Spinal cord (tissue), 10 donors: ENCODE results near the gene CCR8. TPM values are rescaled to one million over a fixed set of nuclear protein-coding genes. Genes with fewer than 3 reads are reported as not detected.

ENCODE experiments used
- DNase-seq, 6 donors: peaks; one replicate each; pipeline versions ENCODE4 v3.0.0 to v3.0.0-alpha.2; 2013 to 2015; ENCODE audit warnings: low spot score in 6 of 6, low read depth in 4 of 6
- H3K27ac ChIP-seq: one replicate; pipeline ENCODE4 v1.5.1; 2013; ENCODE audit warnings: low read depth, low read length, control low read depth
- H3K27me3 ChIP-seq: one replicate; pipeline ENCODE4 v1.6.1; 2013; ENCODE audit warnings: low read length; ENCODE audit not compliant: control insufficient read depth, insufficient read depth
- H3K36me3 ChIP-seq: one replicate; pipeline ENCODE4 v1.6.1; 2013; ENCODE audit warnings: low read length; ENCODE audit not compliant: control insufficient read depth, insufficient read depth
- H3K4me1 ChIP-seq: one replicate; pipeline ENCODE4 v1.6.1; 2013; ENCODE audit warnings: low read length; ENCODE audit not compliant: control insufficient read depth, insufficient read depth
- H3K4me3 ChIP-seq: one replicate; pipeline ENCODE4 v1.5.1; 2013; ENCODE audit warnings: low read depth, low read length, control low read depth
- H3K9me3 ChIP-seq: one replicate; pipeline ENCODE4 v1.6.1; 2013; ENCODE audit warnings: low read length; ENCODE audit not compliant: control insufficient read depth, insufficient read depth
- WGBS: methylation state at CpG from one replicate; pipeline ENCODE4 v1.1.5; 2013; ENCODE audit warnings: missing lambda C conversion rate; ENCODE audit not compliant: insufficient coverage; 5-methylcytosine and 5-hydroxymethylcytosine counted together
- polyA plus RNA-seq, 2 donors: library from polyadenylated mRNA; unstranded; fragments of 120-200 nt; gene quantifications; one replicate each; pipeline ENCODE4 v1.2.1, GENCODE V29; 2013; ENCODE audit not compliant: insufficient read length in 2 of 2
- total RNA-seq, 2 donors: library from RNA; depleted of rRNA in 1 of 2; stranded (reverse); fragments of 120-200 nt in 1 of 2; fragments of >200 nt in 1 of 2; gene quantifications; one replicate each; pipeline versions ENCODE4 v1.2.3 to v1.2.4, GENCODE V29; 2013 to 2014
- donor health status: healthy.

The CCR8 gene
- total and polyA plus RNA-seq, 4 donors = not detected

- no peaks in the 10 kb centered on the region for H3K4me1 ChIP-seq
- no peaks in the 10 kb centered on the region for H3K9me3 ChIP-seq
- H3K27ac ChIP-seq = no peak overlapping the region
- 13% methylated on average over 2 of the region's 3 CpGs for WGBS
- H3K27me3 ChIP-seq = no peaks in the 10 kb centered on the region
- no peak overlapping the region for H3K4me3 ChIP-seq
- DNase-seq = peak in 5 of 6 donors; percentile 45 to 90 (median 69)
- H3K36me3 ChIP-seq = no peaks in the 10 kb centered on the region
These were observed 41.2 kb upstream of the CCR8 start for GRCh38 chr3:39288300-39288808.

- H3K4me1 ChIP-seq = peaks cover 3% of the 10 kb centered on the region
- H3K27ac ChIP-seq = no peak overlapping the region
- H3K4me3 ChIP-seq = no peak overlapping the region
- H3K9me3 ChIP-seq = no peaks in the 10 kb centered on the region
- H3K36me3 ChIP-seq = no peaks in the 10 kb centered on the region
- no peak for DNase-seq
- WGBS = 93% methylated on average over 3 of the region's 4 CpGs
- no peaks in the 10 kb centered on the region for H3K27me3 ChIP-seq
These were observed 40.4 kb upstream of the CCR8 start for GRCh38 chr3:39289107-39289506.

GRCh38 chr3:39290255-39290654 lies 39.3 kb upstream of the CCR8 start:
- H3K9me3 ChIP-seq = no peaks in the 10 kb centered on the region
- peaks cover 10% of the 10 kb centered on the region for H3K4me1 ChIP-seq
- H3K27me3 ChIP-seq = no peaks in the 10 kb centered on the region
- H3K36me3 ChIP-seq = no peaks in the 10 kb centered on the region
- no peak for DNase-seq
- H3K27ac ChIP-seq = no peak overlapping the region
- H3K4me3 ChIP-seq = no peak overlapping the region
- 95% methylated on average over 2 of the region's 4 CpGs for WGBS

- 18% methylated on average over 5 of the region's 5 CpGs for WGBS
- H3K27me3 ChIP-seq = no peaks in the 10 kb centered on the region
- no peaks in the 10 kb centered on the region for H3K9me3 ChIP-seq
- H3K36me3 ChIP-seq = no peaks in the 10 kb centered on the region
- H3K4me1 ChIP-seq = peaks cover 13% of the 10 kb centered on the region
- peak in 3 of 6 donors; percentile 24 to 72 (median 66) for DNase-seq
- no peak overlapping the region for H3K27ac ChIP-seq
- H3K4me3 ChIP-seq = no peak overlapping the region
These were observed 37.6 kb upstream of the CCR8 start for GRCh38 chr3:39291903-39292329.

- Histone ChIP-seq H3K27me3 (no peaks in the 10 kb centered on the region), H3K4me3 (no peak overlapping the region), H3K9me3 (no peaks in the 10 kb centered on the region), H3K4me1 (peaks cover 13% of the 10 kb centered on the region), H3K27ac (no peak overlapping the region), H3K36me3 (no peaks in the 10 kb centered on the region)
- WGBS = 93% methylated on average over 2 of the region's 4 CpGs
- DNase-seq = no peak
These were observed 36.5 kb upstream of the CCR8 start for GRCh38 chr3:39292961-39293360.

GRCh38 chr3:39294446-39295183 lies 34.9 kb upstream of the CCR8 start:
- H3K4me3 ChIP-seq = no peak overlapping the region
- peak overlapping the region; percentile 29 for H3K27ac ChIP-seq
- no peaks in the 10 kb centered on the region for H3K27me3 ChIP-seq
- H3K36me3 ChIP-seq = no peaks in the 10 kb centered on the region
- DNase-seq = peak in 1 of 6 donors; percentile 38
- H3K9me3 ChIP-seq = peaks cover 2% of the 10 kb centered on the region
- 62% methylated on average over 9 of the region's 10 CpGs for WGBS
- H3K4me1 ChIP-seq = peaks cover 13% of the 10 kb centered on the region

GRCh38 chr3:39295184-39295775 lies 34.2 kb upstream of the CCR8 start:
- no peaks in the 10 kb centered on the region for H3K27me3 ChIP-seq
- 48% methylated on average over 2 of the region's 5 CpGs for WGBS
- no peak overlapping the region for H3K27ac ChIP-seq
- H3K4me3 ChIP-seq = no peak overlapping the region
- peaks cover 2% of the 10 kb centered on the region for H3K9me3 ChIP-seq
- no peak for DNase-seq
- H3K4me1 ChIP-seq = peaks cover 13% of the 10 kb centered on the region
- H3K36me3 ChIP-seq = no peaks in the 10 kb centered on the region

GRCh38 chr3:39296197-39297077 lies 33.1 kb upstream of the CCR8 start:
- no peaks in the 10 kb centered on the region for H3K27me3 ChIP-seq
- no peak overlapping the region for H3K27ac ChIP-seq
- 92% methylated on average over 3 of the region's 4 CpGs for WGBS
- H3K4me1 ChIP-seq = peaks cover 13% of the 10 kb centered on the region
- DNase-seq = no peak
- H3K36me3 ChIP-seq = no peaks in the 10 kb centered on the region
- peaks cover 2% of the 10 kb centered on the region for H3K9me3 ChIP-seq
- no peak overlapping the region for H3K4me3 ChIP-seq

GRCh38 chr3:39299279-39299678 lies 30.2 kb upstream of the CCR8 start:
- no peaks in the 10 kb centered on the region for H3K36me3 ChIP-seq
- peaks cover 8% of the 10 kb centered on the region for H3K4me1 ChIP-seq
- H3K9me3 ChIP-seq = peaks cover 2% of the 10 kb centered on the region
- no peaks in the 10 kb centered on the region for H3K27me3 ChIP-seq
- H3K27ac ChIP-seq = no peak overlapping the region
- no peak overlapping the region for H3K4me3 ChIP-seq
- no peak for DNase-seq
